H1 (cell line): Measurements from ENCODE around the gene MED12L. TPM values are rescaled to one million over a fixed set of nuclear protein-coding genes. Genes with fewer than 3 reads are reported as not detected.

Experiments
- BRCA1 ChIP-seq: IDR thresholded peaks from 2 replicates; pipeline ENCODE4 v1.6.1; 2012; ENCODE audit warnings: low read depth, low read length, improper control_type of control experiment
- CTCF ChIP-seq, 3 experiments: IDR thresholded peaks; 1 replicate in 2 of 3; 2 replicates in 1 of 3; pipeline versions ENCODE4 v1.5.1 to v1.6.1; 2011; ENCODE audit warnings: low read length in 3 of 3, mild to moderate bottlenecking in 3 of 3, inconsistent platforms in 2 of 3, low read depth in 1 of 3, moderate library complexity in 1 of 3; ENCODE audit not compliant: insufficient read depth in 1 of 3; ENCODE audit errors: control extremely low read depth in 1 of 3
- EP300 ChIP-seq, 2 experiments: IDR thresholded peaks; 1 replicate in 1 of 2; 2 replicates in 1 of 2; pipeline ENCODE4 v1.6.1; 2011 to 2012; ENCODE audit warnings: low read depth in 2 of 2, low read length in 2 of 2, mild to moderate bottlenecking in 2 of 2, borderline replicate concordance in 1 of 2, inconsistent platforms in 1 of 2, moderate library complexity in 1 of 2
- HDAC2 ChIP-seq, 2 experiments: fragments of 300-600 bp in 1 of 2; sonication (generic) in 1 of 2; IDR thresholded peaks; 2 replicates each; pipeline ENCODE4 v1.6.1; 2011 to 2012; ENCODE audit warnings: low read depth in 2 of 2, low read length in 2 of 2, mild to moderate bottlenecking in 2 of 2, moderate library complexity in 2 of 2, borderline replicate concordance in 1 of 2, inconsistent platforms in 1 of 2
- POLR2AphosphoS5 ChIP-seq: IDR thresholded peaks from 2 replicates; pipeline ENCODE4 v1.6.1; 2011; ENCODE audit warnings: low read depth, low read length
- RNF2 ChIP-seq: fragments of 200-900, 300-1000 bp; sonication (generic); IDR thresholded peaks from 2 replicates; pipeline ENCODE4 v1.7.1; 2016; ENCODE audit warnings: borderline replicate concordance, low read depth, mild to moderate bottlenecking, antibody characterized with exemption, low read length; ENCODE audit not compliant: poor library complexity, severe bottlenecking; ENCODE audit errors: missing control alignments
- polyA plus RNA-seq, 7 experiments: library from polyadenylated mRNA; depleted of rRNA in 3 of 7; stranded (reverse) in 5 of 7; unstranded in 2 of 7; fragments of >200 nt in 5 of 7; fragments of 200-250 nt in 2 of 7; gene quantifications; 1 replicate in 5 of 7; 2 replicates in 1 of 7; 4 replicates in 1 of 7; pipeline versions ENCODE4 v1.2.1 to v1.2.3, GENCODE V29; 2011 to 2013; ENCODE audit warnings: missing spikeins in 2 of 7, mixed read lengths in 2 of 7
- total RNA-seq: library from RNA; stranded (reverse); fragmentation: NEBNext Ultra II Directional; extraction: Animal tissue kit (Norgen Biotek cat#: 25700); gene quantifications from 2 replicates; pipeline ENCODE4 v1.2.1, GENCODE V29; 2021

Gene MED12L
- total and polyA plus RNA-seq, 2 of the 8 experiments (the other 6 are each of a cell fraction or from before 2014, with no cell fraction given): 3.6 to 26.2 TPM

- no peak for TF ChIP-seq CTCF (IDR thresholded peaks at IDR 0.05; ENCODE audit: control extremely low read depth in 1 of 3, insufficient read depth in 1 of 3, low read depth in 1 of 3, low read length in 3 of 3)
- TF ChIP-seq HDAC2 (IDR thresholded peaks at IDR 0.05; ENCODE audit: borderline replicate concordance in 1 of 2, low read depth in 2 of 2, low read length in 2 of 2): no peak
- no peak for TF ChIP-seq BRCA1
- no peak for TF ChIP-seq POLR2AphosphoS5
- TF ChIP-seq RNF2: no peak
- no peak for TF ChIP-seq EP300 (IDR thresholded peaks at IDR 0.05; ENCODE audit: borderline replicate concordance in 1 of 2, low read depth in 2 of 2, low read length in 2 of 2)
Measured at GRCh38 chr3:151357463-151357850, 272.0 kb downstream of the MED12L start (continued).
